ENCODE data around the gene G3BP1.

- TF ChIP-seq POLR2A (IDR thresholded peaks at IDR 0.05): no peak
- no peak for TF ChIP-seq CTCF (IDR thresholded peaks at IDR 0.05)
- TF ChIP-seq POLR2AphosphoS5 (IDR thresholded peaks at IDR 0.05): no peak
Observed at GRCh38 chr5:151810449-151810848, 38.7 kb downstream of the G3BP1 start.

All from gastroesophageal sphincter (tissue), 3 donors.